DMS79 treated with DMSO at 0.1 percent for 48 hours (cell line): ENCODE measurements around the gene CCDC124.

Source experiments
- DNase-seq: peaks from one replicate; lab custom pipeline; 2025; lab: John Stamatoyannopoulos, UW

Gene CCDC124

DNA sequence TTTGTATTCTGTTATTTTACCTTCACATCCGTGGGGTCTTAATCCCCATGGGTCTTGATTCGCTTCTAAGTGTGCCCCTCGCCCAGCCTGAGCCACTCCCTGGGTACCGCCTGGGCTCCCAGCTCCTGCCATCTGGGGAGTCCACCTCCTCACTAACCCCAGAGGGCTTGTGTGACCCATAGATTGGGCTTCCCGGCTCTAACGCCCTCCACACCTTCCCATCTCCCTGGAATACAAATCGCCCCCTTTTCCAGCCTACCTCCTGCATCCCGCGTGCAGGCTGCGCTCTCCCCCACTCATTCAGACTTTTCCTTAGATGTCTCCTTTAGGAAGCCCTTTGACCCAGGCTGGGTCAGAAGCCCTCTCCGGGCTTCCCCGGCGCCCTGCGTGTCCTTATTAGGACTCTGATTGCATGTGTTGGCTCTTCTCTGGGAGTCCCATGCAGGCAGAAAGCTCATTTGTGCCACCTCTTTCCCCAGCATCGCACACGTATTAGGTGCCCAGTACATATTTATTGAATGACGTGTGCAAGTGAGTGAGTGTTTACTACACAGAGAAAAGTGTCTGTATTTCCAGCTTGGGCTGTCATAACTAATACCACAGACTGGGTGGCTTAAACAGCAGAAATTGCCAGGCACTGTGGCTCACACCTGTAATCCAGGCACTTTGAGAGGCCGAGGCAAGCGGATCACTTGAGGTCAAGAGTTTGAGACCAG is 757 bp downstream of the CCDC124 start:
- DNase-seq: no peak

DNA sequence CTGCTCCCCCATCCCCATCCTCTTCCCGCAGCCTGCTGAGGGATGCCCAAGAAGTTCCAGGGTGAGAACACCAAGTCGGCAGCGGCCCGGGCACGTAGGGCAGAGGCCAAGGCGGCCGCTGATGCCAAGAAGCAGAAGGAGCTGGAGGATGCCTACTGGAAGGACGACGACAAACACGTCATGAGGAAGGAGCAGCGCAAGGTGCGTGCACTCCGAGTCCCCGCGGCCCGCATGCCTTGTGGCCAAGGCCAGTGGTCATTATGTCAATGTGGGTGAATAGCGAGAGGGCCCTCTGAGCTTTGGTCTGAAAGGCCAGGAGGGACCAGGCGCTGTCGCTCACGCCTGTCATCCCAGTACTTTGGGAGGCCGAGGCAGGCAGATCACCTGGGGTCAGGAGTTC is 3.6 kb downstream of the CCDC124 start:
- DNase-seq: no peak

DNA sequence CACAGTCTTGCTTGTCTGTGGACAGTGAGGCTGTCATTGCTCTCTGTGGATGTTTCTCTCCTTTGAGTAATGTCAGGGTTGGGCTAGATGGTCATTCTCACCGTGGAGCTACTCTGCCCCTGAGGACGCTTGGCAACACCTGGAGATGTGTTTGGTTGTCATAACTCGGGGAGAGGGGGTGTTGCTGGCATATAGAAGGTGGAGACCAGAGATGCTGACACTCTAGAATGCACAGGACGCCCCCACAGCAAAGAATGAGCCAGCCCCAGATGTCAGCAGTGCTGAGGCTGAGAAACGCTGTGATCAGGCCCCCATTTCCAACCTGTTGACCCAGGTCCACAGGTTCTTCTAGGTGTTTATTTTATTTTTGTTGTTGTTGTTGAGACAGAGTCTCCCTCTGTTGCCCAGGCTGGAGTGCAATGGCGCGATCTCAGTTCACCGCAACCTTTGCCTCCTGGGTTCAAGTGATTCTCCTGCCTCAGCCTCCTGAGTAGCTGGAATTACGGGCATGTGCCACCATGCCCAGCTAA is 4.6 kb downstream of the CCDC124 start:
- DNase-seq: no peak

DNA sequence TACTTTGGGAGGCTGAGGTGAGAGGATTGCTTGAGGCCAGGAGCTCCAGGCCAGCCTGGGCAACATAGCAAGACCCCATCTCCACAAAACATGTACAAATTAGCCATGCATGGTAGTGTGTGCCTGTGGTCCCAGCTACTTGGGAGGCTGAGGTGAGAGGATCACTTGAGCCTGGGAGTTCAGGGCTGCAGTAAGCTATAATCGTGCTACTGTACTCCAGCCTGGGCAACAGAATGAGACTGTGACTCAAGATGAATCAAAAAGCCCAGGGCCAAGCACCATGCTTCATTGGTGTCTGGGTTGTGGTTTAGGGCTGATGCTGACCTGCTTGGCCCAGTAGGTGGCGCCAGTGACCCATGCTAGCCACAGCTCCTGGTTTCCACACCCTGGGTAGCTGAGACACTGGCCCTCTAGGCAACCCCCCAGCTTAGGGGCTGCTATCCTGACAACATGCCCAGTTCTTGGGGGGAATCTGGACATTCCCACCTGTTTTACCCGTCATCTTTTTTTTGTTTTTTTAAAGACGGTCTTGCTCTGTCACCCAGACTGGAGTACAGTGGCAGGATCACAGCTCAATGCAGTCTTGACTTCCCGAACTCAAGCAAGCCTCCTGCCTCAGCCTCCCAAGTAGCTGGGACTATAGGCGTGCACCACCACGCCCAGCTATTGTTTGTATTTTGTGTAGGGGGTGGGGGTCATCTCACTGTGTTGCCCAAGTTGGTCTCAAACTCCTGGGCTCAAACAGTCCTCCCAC is 5.5 kb downstream of the CCDC124 start:
- DNase-seq: peak; percentile 53

DNA sequence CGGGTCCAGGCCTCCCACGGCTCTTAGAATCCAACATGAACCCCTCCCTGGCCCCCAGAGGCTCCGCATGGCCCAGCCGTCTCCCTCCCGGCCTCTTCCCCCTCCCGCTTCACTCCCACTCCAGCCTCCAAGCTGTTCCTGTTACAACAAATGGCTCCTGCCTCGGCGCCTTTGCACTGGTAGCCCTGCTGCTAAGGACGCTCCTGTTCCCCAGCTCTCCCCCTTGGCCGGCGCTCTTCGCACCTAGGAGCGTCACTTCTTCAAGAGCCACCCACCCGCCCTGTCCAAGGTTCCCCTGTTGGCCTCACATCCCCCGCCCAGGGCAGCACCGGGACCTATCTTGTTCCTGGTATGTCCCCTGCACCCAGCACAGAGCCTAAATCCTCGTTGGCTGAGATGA is 9.4 kb downstream of the CCDC124 start:
- DNase-seq: no peak

DNA sequence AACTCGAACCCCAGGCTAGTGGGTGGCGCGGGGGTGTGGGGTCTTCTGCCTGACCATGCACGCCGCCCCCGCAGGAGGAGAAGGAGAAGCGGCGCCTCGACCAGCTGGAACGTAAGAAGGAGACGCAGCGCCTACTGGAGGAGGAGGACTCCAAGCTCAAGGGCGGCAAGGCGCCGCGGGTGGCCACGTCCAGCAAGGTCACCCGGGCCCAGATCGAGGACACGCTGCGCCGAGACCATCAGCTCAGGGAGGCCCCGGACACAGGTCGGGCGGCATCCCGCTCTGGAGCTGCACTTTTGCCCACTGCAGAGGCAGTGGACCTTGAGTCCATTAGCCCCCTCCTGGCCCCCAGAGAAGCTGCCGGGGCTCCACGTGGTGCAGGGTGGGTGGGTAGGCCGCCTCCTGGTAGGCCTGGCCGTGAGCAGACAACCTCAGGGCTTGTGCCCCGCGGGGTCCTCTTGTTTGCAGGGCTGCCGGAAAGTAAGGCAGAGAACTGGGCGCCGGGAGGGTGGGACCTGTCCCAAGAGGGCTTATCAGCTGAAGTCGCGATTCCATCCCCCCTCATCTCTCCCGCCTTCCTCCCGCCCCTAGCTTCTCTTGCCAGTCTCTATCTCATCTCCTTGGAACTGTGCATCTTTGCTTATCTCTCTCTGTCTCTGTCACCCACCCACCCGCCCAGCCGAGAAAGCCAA is 9.9 kb downstream of the CCDC124 start:
- no peak for DNase-seq

DNA sequence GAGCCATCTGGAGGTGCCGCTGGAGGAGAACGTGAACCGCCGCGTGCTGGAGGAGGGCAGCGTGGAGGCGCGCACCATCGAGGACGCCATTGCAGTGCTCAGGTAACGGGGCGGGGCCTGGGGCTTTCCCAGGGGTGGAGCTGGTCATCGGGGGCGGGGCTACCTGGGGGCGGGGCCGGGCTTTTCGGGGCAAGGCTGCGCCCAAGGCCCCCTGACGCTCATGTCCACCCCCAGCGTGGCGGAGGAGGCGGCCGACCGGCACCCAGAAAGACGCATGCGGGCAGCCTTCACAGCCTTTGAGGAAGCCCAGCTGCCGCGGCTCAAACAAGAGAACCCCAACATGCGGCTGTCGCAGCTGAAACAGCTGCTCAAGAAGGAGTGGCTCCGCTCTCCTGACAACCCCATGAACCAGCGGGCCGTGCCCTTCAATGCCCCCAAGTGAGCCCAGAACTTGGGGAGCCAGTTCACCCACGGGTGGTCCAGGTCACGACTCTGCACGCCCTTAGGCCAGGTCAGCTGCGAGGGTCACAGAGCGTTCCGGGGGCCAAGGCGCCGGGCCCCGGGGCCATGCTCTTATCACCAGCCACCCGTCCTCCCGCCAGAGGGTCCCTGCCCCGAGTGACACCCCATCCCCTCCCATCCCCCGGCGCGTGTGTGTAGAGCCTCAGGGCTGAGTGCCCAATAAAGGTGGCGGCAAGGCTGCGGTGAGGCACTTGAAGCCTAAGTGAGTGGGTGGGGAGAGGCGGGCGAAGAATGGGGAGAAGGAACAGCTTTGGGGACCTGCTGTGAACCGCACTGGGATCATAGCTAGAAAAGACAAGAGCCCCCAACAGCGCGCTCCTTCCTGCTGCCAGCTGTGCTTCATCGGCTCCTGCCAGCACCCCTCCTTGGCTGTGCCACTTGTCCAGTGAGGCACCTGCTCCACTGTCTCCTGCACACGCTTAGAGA is 10.7 kb downstream of the CCDC124 start:
- DNase-seq: peak; percentile 34

DNA sequence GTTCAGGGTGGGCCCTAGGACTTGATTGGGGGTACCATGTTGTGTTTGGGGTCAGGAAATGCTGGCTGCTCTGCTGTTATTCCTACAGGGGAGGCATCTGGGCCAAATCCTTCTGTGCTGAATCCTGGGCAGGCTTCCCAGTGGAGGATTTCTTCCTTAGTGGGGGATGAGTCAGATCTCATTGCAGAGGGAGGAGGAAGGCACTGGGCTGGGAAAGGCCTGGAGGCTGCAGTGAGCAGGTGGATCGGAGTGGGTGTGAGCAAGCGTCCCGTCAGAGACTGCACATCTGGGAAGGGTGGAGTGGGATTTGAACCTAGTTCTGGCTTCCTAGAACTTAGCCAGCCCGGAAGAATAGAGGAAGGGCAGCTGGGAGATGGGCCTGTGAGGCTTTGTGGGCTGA is 11.5 kb downstream of the CCDC124 start:
- peak; percentile 34 for DNase-seq

DNA sequence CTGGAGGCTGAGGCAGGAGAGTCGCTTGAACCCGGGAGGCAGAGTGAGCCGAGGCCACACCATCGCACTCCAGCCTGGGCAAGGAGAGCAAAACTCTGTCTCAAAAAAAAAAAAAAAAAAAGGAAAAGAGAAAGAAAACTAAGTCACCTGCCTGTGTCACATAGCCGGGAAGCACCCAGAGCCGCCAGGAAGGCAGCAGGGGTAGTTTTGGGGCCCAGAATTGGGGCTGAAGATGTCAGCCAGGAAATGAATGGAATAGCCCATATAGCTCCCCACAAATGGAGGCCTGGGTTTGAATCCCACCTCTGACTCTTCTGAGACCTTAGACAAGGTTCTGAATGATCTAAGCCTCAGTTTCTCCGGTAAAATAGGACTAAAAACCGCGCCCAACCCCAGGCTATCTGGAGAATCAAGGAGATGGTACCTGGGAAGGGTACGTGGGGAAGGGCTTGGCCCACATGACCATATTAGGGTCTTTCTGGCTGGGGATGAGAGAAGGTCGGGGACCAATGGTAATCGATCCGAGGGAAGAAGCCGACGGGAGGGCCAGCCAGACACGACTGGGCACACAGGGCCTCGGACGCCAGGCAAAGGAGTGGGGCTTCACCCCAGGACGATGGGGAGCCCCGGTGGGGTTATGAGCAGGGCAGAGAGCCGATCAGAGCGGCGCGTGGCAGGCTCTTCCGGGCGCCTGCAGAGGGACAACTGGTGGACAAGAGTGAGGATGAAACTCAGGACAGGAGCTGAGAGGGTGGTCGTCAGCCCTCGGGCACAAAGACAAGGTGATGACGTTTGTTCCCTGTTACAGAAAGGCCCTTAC is 14.4 kb downstream of the CCDC124 start:
- DNase-seq: no peak

DNA sequence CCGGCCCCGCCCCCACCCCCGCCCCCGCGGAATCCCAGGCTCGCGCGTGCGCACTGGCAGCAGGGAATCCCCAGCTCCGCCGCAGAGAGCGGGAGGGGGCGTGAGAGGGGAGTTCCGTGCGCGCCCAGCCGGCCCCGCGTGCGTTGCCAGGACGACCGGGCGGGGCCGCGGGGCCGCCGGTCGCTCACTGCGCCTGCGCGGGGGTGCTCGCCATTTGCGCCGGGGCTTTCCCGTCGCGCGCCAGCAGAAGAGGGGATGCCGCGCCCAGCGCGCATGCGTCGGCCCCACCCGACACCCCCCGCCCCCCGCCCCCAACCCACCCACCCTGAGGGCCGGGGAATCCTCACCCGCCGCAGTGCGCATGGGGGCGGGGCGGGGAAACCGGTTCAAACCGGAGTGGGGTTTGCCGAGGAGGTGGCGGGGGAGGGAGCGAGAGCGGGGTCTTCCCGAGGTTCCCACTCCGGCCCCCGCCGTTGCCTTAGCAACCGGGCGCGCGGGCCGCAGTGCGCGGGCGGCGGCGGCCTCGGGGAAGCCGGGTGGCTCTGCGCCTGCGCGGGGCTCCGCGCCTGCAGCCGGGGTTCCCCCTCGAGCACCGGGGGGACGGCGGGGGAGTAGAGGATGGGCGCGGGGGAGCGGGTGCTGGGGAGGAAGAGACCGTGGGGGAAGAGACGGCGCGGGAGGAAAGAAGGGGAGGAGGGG is 15.1 kb downstream of the CCDC124 start:
- peak; percentile 98 for DNase-seq

DNA sequence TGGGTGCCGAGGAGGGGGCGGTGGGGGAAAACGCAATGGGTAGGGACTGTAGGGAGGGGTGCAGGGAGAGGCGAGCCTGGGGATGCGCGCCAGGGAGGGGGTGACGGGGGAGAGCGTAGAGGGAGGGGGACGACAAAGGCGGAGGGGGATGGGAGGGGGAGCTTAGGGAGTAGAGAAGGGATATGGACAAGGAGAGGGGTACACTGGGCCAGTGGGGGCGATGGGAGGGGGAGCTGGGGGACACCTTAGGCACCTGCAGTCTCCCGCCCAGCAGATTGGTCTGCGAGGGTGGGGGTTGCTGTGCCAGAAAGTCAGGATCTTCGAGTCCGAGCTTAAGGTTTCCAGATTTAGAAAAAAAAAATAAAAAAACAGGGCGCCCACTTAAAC is 15.7 kb downstream of the CCDC124 start:
- peak; percentile 90 for DNase-seq

DNA sequence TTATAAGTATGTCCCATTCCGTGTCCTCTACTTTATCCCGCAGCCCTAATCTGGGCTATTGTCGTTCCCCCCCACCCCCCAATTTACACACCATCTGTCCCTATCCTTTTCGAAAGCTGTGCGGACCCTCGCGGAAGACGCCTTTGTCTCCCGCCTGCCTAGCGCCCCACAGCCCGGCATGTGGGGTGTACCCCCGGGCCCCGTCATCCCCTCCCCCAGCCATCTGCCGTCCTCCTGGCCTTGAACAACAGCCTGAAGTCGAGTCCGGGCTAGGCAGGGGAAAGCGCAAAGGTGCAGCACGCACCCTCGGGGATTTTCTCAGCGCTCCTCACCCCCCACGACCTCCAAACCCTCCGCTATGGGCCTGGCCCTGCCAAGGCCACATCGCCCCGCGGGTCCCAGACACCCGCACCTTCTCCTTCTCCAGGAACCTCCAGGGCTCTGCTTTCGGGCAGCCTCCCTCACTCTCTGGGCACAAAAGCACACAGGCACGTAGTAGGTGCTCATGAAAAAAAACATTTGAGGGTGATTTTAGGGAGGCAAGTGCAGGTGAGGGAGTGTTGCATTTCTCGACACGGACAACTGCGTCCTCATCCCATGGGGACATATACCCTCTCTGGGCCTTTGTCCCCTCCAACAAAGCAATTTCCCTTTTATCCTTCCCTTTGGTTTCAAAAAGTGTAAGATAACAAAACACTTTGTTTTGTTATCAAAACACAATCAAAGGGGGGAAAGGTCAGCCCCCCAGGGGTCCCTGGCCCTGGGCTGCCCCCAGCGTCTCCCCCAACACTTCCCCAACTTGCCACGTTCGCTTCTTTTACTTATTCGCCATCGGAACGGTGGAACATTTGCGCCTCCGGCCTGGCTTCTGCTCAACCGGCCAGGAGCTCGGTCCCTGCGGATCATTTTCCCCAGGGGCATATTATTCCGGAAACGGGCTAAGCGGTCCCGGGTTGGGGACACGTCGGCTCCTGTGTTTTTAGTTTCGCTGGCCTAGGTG is 16.4 kb downstream of the CCDC124 start:
- DNase-seq: peak; percentile 44

DNA sequence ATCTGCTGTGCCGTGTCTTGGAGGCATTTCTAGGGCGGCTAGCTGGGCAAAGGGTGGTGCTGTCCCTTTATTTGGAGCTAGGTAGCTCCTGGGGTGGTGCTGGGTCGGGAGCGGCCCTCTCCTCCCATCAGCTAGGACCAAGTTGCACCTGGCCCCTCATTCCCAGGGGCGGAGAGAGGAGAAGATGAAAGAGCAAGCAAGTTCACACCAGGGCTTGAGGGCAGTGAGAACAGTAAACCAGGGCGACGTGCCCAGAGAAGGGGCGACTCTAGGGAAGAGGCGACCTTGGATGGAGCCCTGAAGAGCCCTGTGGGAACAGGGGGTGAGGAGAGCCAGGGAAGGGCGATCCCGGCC is 17.1 kb downstream of the CCDC124 start:
- peak; percentile 90 for DNase-seq

DNA sequence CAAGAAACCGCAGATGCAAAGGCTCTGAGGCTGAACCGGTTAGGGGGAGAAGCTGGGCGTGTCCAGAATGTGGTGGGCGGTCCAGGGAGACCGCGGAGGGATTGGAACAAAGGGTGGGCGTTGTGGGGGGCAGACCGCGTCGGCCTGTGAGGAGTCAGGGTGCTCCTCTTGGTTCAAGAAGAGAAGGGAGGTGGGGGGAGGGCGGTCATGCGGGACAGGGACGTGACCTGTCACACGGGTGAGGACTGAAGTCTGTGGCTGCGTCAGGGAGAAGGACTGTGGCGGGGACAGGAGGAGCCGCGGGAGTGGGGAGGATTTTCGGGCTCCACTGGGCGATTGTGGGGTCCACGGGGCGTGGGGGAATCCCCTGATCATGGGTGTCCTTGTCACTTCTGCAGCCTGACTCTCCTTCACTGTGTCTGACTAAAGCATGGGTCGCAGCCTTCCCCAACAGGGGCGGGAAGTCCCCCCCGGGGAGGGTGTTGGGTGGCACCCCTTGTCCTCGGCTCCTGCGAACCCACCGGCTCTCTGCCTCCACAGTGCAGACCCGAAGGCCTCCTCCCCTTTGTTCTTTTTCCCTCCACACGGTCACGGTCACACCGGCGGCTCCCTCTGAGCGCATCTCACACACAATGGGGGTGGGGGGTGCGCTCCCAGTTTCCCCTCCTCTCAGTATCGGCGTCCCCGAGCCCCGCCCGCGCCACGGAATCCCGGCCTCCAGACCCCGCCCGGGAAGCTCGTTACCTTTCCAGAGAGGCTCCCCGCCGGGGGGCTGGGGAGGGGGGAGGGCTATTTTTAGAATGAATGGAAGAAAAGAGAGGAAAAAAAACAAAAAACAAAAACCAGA is 17.7 kb downstream of the CCDC124 start:
- peak; percentile 56 for DNase-seq

DNA sequence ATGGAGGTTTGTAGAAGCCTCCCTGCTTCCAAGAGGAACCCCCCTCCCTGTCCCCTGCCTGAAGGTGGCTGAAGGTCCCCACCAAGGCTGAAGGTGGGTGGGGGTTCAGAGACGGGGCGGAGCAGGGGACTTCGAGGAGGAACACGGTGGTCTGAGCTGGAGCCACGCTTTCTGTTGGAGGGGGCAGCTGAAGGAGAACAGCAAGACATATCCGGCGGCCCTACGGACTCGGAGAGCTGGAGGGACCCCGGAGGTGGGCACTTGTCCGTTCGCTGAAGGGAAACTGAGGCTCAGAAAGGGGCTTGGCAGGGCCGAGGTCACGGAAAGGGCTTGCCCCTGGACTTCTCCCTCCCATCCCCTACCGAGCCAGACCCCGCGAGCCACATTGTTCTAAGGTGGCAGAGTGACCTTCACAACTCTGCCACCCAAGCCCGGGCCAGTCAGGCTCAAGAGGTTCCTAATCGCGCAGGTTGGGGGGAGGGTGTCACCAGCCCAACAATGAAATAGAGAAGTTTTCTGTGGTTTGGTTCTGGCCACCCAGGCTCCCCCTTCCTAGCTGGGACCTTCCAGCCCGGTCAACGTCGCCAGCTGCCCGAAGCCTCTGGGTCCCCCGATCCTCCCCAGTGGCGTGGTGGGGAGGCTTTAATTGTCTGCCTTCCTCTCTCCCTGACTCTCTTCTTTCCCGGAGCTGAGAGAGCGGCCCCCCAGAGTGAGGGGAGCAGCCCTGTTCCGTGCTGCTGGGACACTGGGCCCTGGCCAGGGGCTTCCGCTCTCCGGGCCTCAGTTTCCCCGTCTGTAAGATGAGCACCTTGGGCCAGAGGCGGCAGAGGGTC is 18.6 kb downstream of the CCDC124 start:
- DNase-seq: peak; percentile 56

DNA sequence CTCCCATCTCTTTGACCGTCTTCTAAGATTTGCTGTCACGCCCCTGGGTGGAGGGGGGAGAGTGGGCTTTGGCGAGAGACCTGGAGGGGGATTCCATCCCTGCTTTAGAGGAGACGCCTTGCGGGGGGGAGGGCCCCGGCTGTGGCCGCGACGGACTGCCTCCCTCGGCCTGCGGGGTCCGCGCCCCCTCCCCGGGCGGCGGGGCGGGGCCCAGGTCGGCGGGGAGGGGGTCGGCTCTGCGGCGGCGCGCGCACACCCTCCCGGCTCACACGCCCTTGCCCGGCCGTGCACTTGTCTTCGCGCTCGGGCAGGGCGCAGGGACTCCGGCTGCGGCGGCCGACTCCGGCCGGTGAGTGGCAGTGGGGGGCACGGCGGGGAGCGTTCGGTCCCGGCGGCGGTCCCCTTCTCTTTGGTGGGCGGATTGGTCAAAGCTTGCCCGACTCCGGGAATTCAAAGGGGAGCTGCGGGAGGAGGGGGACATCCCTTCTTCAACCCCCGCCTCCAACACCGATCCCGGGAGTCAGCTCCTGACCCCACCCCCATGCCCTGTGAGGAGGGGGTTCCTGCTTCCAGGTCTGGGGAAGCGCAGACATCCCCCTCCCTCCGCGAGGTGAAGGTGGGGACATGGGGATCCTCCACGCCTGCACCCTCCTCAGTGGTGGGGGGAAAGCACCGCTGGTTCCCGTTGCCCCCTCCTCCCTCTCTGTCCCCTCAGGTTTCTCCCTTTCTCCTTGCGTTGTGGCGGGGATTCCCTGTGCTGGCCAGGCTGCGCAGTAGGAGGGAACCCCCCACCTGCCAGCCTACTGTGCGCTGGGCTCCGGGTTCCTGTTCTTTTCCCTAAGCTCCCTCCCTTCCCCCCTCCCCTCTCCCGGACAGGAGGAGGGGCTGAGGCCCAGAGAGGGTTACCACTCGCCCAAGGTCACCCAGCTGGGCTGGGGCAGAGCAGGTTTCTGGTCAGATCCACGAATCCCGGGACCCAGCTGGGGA is 19.5 kb downstream of the CCDC124 start:
- peak; percentile 33 for DNase-seq
